H1 (cell line): ENCODE data around the gene RETSAT. TPM values are rescaled to one million over a fixed set of nuclear protein-coding genes. Genes with fewer than 3 reads are reported as not detected.

Experiments used
- CHD7 ChIP-seq: fragments of 300-600 bp; sonication (generic); IDR thresholded peaks from 2 replicates; pipeline ENCODE4 v1.7.1; 2012; ENCODE audit warnings: low read length, moderate library complexity, mild to moderate bottlenecking, inconsistent platforms; ENCODE audit not compliant: insufficient replicate concordance
- EGR1 ChIP-seq: IDR thresholded peaks from 2 replicates; pipeline ENCODE4 v1.6.1; 2011; ENCODE audit warnings: low read depth, low read length, borderline replicate concordance
- HDAC6 ChIP-seq: IDR thresholded peaks from one replicate; pipeline ENCODE4 v1.7.1; 2012; ENCODE audit warnings: low read depth, mild to moderate bottlenecking, inconsistent platforms, low read length, moderate library complexity
- KDM4A ChIP-seq: IDR thresholded peaks from one replicate; pipeline ENCODE4 v1.7.1; 2012; ENCODE audit warnings: low read depth, mild to moderate bottlenecking, moderate library complexity, low read length, inconsistent platforms; ENCODE audit not compliant: severe bottlenecking
- RFX5 ChIP-seq: IDR thresholded peaks from 2 replicates; pipeline ENCODE4 v1.6.1; 2011; ENCODE audit warnings: low read depth, low read length, improper control_type of control experiment, borderline replicate concordance
- SIN3A ChIP-seq, 2 experiments: IDR thresholded peaks in 1 of 2; conservative IDR thresholded peaks in 1 of 2; 2 replicates each; pipeline ENCODE4 v1.6.1; 2011 to 2012; ENCODE audit warnings: low read length in 2 of 2, improper control_type of control experiment in 1 of 2, low read depth in 1 of 2, mild to moderate bottlenecking in 1 of 2
- TBP ChIP-seq: IDR thresholded peaks from 2 replicates; pipeline ENCODE4 v1.6.1; 2011; ENCODE audit warnings: low read depth, low read length, improper control_type of control experiment
- TEAD4 ChIP-seq: IDR thresholded peaks from 2 replicates; pipeline ENCODE4 v1.6.1; 2012; ENCODE audit warnings: low read depth, low read length, inconsistent platforms, mixed read lengths
- polyA plus RNA-seq, 7 experiments: library from polyadenylated mRNA; depleted of rRNA in 3 of 7; stranded (reverse) in 5 of 7; unstranded in 2 of 7; fragments of >200 nt in 5 of 7; fragments of 200-250 nt in 2 of 7; gene quantifications; 1 replicate in 5 of 7; 2 replicates in 1 of 7; 4 replicates in 1 of 7; pipeline versions ENCODE4 v1.2.1 to v1.2.3, GENCODE V29; 2011 to 2013; ENCODE audit warnings: missing spikeins in 2 of 7, mixed read lengths in 2 of 7
- total RNA-seq: library from RNA; stranded (reverse); fragmentation: NEBNext Ultra II Directional; extraction: Animal tissue kit (Norgen Biotek cat#: 25700); gene quantifications from 2 replicates; pipeline ENCODE4 v1.2.1, GENCODE V29; 2021
- TF ChIP-seq, protein P1 (sequence below): IDR thresholded peaks from 2 replicates; pipeline ENCODE4 v1.6.1; 2012; ENCODE audit warnings: inconsistent platforms

The RETSAT gene
- total and polyA plus RNA-seq, 2 of the 8 experiments (the other 6 are each of a cell fraction or from before 2014, with no cell fraction given): 15.8 to 16.7 TPM

- TF ChIP-seq CHD7 (no peak), TBP (no peak), RFX5 (no peak), KDM4A (no peak), HDAC6 (no peak), EGR1 (no peak), TEAD4 (no peak), SIN3A (conservative IDR thresholded peaks at IDR 0.05 in 1 of 2, IDR thresholded peaks at IDR 0.05 in 1 of 2; ENCODE audit: low read depth in 1 of 2, low read length in 2 of 2) (no peak)
- TF ChIP-seq, protein P1, sequence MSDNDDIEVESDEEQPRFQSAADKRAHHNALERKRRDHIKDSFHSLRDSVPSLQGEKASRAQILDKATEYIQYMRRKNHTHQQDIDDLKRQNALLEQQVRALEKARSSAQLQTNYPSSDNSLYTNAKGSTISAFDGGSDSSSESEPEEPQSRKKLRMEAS: no peak
Observed at GRCh38 chr2:85357736-85358135, 3.4 kb upstream of the RETSAT start (continued).
